GM19099 (cell line): ENCODE measurements around the gene USP35.

Experiments
- POLR2A ChIP-seq: IDR thresholded peaks from 3 replicates; pipeline ENCODE4 v1.6.1; 2011; ENCODE audit warnings: low read depth; ENCODE audit not compliant: insufficient read length; ENCODE audit errors: extremely low read depth

USP35 gene

GRCh38 chr11:78216021-78216420, 27.3 kb downstream of the USP35 start:
- TF ChIP-seq POLR2A, result no peak

- TF ChIP-seq POLR2A, result no peak
Observed at GRCh38 chr11:78216571-78217287, 28.0 kb downstream of the USP35 start.

DNA sequence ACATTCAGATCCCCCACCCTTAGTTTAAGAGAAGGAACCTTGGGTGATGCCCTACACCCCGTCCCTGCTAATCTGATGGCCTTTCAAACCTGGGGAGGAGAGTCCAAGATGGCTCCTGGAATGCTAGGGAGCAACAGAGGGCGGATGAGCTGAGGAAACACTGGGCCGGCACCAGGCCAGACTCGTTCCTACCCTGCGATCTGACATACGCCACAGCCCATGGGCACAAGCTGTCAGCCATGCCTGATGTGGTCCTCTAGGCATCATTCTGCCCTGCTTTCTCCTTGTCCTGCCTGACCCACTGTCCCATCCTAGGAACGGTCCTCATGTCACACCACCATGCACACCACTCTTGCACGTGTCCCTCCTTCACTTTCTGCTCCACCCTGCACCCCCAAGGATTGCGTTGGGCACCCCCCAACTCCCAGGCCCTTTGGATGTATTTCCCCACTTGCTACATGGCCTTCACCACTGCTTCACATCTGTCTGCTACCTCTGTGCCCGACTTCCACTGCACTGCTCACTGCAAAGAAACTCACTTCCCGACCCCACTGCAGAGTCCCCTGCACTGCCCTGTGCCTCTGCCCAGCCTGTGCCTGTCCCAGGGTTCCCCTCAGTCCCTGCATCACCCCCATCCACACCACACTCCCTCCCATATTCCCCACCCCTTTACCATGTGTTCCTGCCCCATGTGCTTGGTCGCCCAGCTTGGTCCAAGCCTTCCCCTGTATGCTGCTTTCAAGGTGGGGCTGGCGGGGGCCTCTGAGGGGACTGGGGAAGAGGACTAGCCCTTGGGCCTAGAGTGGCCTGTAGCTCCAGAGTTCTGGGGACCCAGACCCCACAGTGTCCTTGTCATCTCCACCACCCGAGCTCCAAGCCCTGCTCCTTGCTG, 29.2 kb downstream of the USP35 start:
- TF ChIP-seq POLR2A, result no peak

DNA sequence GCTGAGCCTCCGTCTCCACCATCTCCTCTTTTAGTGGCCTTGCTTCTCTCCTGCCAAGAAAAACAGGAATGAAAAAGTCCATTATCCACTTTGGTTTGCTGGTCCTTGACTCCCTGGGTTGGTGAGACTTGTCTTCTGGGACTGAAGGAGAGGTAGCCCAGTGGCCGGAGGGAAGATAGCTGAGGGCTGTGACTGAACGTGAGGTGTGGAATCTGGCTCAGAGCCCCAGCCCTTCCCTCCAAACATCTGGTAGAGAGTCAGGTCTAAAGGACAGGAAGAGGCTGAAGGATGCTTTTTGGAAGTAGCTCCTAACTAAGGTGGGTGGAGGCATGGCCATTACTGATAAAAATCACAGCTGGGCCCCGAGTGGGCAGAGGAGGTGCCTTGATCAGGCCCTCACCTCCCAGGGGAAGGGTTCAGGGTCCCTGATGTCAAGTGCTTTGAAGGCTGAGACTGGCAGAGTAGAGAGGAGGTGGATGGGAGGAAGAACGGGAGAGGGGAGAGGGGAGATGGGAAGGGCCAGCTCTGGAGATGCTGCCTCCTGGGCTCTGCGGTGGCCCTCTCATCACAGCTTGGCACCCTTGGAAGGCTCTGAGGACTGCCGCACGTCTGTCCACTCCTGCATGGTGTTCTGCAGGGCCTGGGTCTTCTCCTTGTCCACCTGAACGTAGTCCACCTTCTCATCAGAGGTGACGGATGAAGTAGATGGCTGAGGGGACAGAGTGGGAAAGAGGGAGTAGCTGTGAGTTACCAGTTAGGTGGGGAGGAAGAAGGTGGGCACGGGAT, 30.2 kb downstream of the USP35 start:
- TF ChIP-seq POLR2A, result no peak

GRCh38 chr11:78219493-78220217, 30.9 kb downstream of the USP35 start:
- TF ChIP-seq POLR2A, result no peak

DNA sequence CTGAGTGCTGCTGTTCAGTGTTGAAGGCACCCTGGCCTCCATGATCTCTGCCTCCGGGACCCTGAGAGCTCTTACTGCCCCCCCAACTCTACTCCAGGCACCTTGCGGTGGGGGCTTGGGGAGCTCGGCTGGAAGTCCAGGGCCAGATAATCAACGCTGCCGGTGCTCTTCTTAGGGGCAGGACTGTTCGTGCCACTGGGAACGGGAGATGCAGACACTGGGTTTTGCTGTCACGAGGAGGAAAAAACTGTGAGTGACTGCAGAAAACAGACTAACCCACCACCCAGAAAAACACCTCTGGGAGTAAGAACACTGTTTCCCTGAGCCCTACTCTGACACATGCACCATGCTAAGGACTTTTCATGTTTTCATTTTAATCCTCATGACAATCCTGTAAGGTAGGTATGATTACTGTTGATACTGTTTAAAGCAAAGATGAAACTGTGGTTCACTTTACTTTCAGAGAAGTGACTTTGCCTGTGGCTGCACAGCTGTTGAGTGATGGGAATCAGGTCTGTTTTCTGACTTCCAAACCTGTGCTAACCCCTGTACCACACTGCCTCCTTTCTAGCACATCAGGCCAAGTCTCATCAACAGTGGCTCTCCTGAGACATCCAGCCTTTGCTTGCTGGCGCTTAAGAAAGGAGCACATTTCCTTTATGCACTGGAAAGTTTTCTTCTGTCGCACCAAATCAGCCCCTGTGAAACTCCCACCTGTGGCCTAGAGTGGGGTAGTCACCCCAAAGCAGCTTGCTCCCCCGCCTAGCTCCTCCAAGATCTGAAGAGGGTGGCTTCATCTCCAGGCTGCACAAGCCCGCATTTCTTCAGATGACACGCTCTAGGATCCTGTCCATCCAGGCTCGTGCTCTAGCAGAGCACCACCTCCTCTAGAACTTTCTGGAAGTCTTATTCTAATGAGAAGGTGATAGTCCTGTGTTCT, 31.8 kb downstream of the USP35 start:
- no peak for TF ChIP-seq POLR2A

GRCh38 chr11:78221396-78222315, 32.9 kb downstream of the USP35 start:
- TF ChIP-seq POLR2A, result no peak

DNA sequence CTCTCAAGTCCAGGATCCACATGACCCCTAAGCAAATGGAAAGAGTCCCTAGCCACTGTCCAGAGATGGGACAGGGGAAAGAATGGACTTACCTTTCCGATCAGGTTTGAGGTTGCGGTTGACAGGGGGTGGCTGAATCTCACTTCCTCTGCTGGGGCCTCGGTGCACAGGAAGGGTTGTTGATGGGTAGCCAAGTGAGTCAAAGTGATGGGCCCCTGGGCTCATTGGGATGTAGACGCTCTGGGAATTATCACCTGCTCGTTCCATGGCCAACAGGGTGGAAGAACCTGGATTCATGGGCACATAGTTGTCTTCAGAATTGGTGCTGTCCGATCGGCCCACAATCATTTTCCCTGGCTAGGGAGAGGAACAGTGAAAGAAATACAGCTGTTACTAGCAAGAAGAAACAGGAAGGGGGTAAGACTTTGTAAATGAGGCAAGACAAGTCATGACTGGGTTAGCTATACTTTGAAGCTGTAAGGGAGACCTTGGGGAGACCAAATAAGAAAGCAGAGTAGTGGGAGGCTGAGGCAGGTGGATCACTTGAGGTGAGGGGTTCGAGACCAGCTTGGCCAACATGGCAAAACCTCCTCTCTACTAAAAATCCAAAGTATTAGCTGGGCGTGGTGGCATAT, 34.7 kb downstream of the USP35 start:
- no peak for TF ChIP-seq POLR2A

GRCh38 chr11:78224506-78224905, 35.8 kb downstream of the USP35 start:
- no peak for TF ChIP-seq POLR2A

- no peak for TF ChIP-seq POLR2A
Observed at GRCh38 chr11:78224906-78225420, 36.2 kb downstream of the USP35 start.

DNA sequence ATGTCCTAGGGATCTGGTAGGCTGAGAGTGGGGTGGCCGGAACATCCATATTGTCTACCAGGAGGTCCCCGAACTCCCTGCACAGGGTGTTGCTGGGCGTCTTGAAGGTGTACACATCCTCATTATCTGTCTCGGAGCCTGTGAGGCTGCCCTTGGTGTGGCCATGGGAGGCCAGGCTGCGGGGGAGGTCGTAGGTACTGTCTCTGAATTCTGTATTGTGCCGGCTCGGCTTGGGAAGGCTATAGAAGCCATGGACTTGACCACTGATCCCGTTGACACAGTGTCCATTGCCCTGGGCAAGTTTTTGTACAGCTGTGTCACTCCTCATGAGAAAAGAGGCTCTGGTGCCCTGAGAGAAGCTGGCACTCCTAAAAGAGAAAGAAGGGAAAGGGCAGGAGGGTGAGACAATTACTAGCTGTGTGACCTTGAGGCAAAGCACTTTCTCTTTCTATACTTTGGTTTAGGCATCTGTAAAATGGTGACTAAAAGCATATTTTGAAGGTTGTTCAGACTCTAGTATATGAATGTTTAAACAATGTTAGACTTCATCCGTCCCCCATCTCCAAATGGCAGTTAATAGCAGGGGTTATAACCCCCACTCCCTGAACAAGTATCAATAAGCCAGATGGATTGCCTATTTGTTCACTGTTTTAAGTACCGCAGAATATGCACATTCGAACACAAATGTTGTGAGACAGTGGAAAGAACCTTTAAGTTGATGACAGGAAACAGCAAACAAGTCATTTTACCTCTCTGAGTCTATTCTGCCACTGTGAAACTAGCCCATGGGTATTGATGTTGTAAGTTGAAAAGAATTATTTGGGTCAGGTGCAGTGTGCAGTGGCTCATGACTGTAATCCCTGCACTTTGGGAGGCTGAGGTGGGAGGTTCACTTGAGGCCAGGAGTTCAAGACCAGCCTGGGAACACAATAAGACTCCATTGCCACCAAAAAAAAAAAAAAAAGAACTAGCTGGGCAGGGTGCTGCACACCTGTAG, 38.3 kb downstream of the USP35 start:
- TF ChIP-seq POLR2A, result no peak
